Urinary bladder (tissue), 4 donors: ENCODE measurements around the gene PFDN4. TPM values are rescaled to one million over a fixed set of nuclear protein-coding genes. Genes with fewer than 3 reads are reported as not detected.

Experiments used
- DNase-seq: peaks from one replicate; pipeline ENCODE4 v3.0.0-alpha.2; 2015; ENCODE audit errors: extremely low spot score
- H3K27ac ChIP-seq: one replicate; pipeline ENCODE4 v1.5.1; 2013; ENCODE audit warnings: low read depth, mild to moderate bottlenecking, moderate library complexity
- H3K36me3 ChIP-seq: one replicate; pipeline ENCODE4 v1.6.1; 2013; ENCODE audit warnings: mild to moderate bottlenecking, moderate library complexity; ENCODE audit not compliant: insufficient read depth
- H3K4me1 ChIP-seq: one replicate; pipeline ENCODE4 v1.6.1; 2013; ENCODE audit warnings: mild to moderate bottlenecking, moderate library complexity; ENCODE audit not compliant: insufficient read depth
- H3K4me3 ChIP-seq: one replicate; pipeline ENCODE4 v1.5.1; 2013; ENCODE audit warnings: low read depth, low read length
- WGBS: extraction: QIAGEN DNeasy Blood & Tissue Kit; methylation state at CpG from one replicate; pipeline ENCODE4 v1.1.7; 2013; 5-methylcytosine and 5-hydroxymethylcytosine counted together
- polyA plus RNA-seq: library from polyadenylated mRNA; stranded (reverse); fragments of 200-250 nt; gene quantifications from one replicate; pipeline ENCODE4 v1.2.3, GENCODE V29; 2013
- total RNA-seq: library from RNA; depleted of rRNA; stranded (reverse); fragments of >200 nt; gene quantifications from one replicate; pipeline ENCODE4 v1.2.3, GENCODE V29; 2014
- donor health status: healthy with polysubstance abuse.
- donor health status: healthy.

The PFDN4 gene
- total and polyA plus RNA-seq, 2 donors, result 61.3 to 102 TPM

GRCh38 chr20:54167909-54168872 is 39.7 kb upstream of the PFDN4 start:
- WGBS, result 60% methylated on average over 11 of the region's 11 CpGs
- Histone ChIP-seq H3K36me3 (no peaks in the 10 kb centered on the region), H3K4me1 (no peaks in the 10 kb centered on the region), H3K4me3 (no peak overlapping the region), H3K27ac (no peak overlapping the region)
- DNase-seq, result no peak

- 59% methylated on average over 14 of the region's 14 CpGs for WGBS
- no peaks in the 10 kb centered on the region for H3K4me1 ChIP-seq
- no peak for DNase-seq
- H3K36me3 ChIP-seq, result no peaks in the 10 kb centered on the region
- H3K27ac ChIP-seq, result no peak overlapping the region
- H3K4me3 ChIP-seq, result no peak overlapping the region
Measured at GRCh38 chr20:54168961-54169862, 38.7 kb upstream of the PFDN4 start.

DNA sequence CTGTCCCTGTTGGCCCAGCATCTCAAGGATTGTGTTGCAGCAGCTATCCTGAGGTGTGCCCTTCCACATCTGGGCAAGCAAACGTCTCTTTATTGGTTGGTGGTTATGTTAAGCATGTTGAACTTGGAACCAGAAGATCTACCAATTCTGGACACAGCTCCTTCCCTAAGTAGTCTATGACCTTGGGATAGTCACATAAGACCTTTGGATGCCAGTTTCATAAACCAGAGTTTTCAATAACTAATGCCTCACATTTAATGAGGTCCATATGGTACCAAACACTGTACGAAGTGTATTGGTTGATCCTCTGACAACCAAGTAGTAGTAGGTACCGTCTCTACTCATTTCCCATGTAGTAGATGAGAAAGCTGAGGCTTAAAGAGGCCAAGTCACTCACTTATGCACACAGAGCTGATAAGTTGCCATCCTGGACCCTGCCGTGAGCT is 37.8 kb upstream of the PFDN4 start:
- no peak for DNase-seq
- Histone ChIP-seq H3K4me3 (no peak overlapping the region), H3K27ac (no peak overlapping the region), H3K4me1 (no peaks in the 10 kb centered on the region), H3K36me3 (no peaks in the 10 kb centered on the region)
- 48% methylated on average over 4 of the region's 4 CpGs for WGBS

DNA sequence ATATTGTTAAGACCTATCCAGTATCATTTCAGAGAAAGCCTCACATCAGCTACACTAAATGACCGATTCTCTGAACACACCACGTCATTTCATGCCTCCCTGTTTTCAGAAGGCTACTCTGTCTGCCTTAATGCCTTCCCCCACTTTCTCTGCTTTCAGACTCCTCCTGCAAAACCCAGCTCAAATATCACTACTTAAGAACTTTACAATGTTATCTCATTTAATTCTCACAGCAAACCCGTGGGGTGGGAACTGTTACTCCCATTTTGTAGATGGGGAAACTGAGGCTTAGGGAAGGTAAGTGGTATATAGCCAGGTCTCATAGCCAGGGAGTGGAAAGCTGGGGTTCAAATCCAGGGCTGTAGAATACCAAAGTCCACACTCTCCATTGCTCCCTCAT is 36.9 kb upstream of the PFDN4 start:
- no peak overlapping the region for H3K27ac ChIP-seq
- no peaks in the 10 kb centered on the region for H3K36me3 ChIP-seq
- DNase-seq, result no peak
- 47% methylated on average over 3 of the region's 3 CpGs for WGBS
- H3K4me3 ChIP-seq, result no peak overlapping the region
- H3K4me1 ChIP-seq, result no peaks in the 10 kb centered on the region

GRCh38 chr20:54172532-54172855 is 35.4 kb upstream of the PFDN4 start:
- 9% methylated on average over 12 of the region's 12 CpGs for WGBS
- Histone ChIP-seq H3K4me1 (no peaks in the 10 kb centered on the region), H3K27ac (no peak overlapping the region), H3K36me3 (no peaks in the 10 kb centered on the region), H3K4me3 (no peak overlapping the region)
- no peak for DNase-seq

DNA sequence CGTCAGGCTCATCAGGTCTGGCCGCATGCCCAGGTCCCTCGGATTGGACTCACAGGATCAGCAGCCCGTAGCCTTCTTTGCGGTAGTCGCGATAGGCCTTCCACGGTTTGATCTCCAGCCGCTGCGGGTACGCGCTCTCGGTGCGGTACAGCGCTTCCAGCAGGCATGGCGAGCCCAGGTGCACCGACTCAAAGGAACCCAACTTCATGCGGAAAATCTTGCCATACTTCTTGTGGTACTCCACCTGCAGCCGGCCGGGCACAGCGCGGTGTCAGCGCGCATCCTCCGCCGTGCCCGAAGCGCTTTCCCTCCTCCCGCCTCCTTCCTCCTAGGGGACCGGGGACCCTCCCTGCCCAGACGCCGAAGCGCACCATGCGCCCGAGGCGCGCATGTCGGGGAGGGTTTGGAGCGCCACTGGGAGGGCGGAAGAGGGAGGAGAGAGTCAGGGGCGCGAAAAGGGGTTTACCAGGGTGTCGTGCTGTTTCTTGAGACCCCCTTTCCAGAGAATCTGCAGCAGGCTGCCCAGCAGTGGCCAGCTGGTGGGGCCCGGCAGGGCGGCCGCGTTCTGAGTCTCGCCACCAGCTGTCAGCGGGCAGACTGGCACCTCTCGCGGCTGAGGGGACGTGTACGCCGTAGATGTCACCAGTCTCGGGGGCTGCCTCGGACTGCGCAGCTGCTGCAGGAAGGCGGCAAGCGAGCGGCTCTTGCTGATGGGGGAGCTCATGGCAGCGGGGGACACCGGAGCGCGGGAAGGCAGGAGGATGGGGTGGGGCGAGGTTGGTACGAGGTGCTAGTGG is 34.8 kb upstream of the PFDN4 start:
- peak overlapping the region; percentile 25 for H3K4me3 ChIP-seq
- no peak for DNase-seq
- H3K4me1 ChIP-seq, result no peaks in the 10 kb centered on the region
- no peaks in the 10 kb centered on the region for H3K36me3 ChIP-seq
- no peak overlapping the region for H3K27ac ChIP-seq
- 1% methylated on average over 66 of the region's 66 CpGs for WGBS

DNA sequence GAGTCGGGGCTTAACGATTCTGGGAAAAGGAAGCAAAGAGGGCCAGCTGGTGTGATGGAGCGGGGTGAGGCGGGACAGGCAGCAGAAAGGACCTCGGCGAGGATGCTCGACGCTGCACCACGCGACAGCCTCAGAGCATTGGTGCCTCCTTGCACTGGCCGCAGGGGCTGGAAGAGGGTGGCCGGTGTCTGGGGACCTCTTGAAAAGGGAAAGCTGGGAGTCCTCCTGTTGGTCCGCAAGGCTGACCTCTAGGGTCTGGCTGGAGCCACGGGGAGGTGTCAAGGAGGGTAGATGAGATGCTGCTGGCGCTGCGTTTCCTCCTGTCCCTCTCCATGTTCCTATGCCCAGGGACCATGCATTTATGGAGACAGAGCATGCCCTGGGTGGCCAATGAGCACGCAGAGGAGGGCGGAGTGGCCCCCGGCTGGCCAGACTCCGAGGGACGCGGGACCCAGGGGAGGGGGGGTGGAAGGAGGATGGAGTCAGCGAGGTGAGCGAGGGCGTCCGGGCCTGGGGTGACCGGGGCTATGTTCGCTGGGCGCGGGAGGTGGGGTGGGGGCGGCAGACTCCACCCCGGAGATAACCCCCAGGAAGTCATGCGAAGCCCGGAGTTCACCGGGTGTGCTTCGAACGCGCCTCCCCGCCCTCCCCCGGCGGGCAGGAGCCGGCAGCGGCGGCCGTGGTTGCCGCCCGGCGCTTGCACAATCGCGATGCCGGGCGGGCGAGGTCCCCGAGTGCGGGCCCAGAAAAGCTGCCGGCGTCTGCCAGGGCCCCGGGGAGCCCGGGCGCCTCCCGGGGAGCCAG is 34.0 kb upstream of the PFDN4 start, which contains the start of gene CYP24A1:
Gene CYP24A1, minus strand, starts transcription at position 334 of the 804 bp plus-strand sequence. CDS start 407 bp downstream, outside the sequence.
- Histone ChIP-seq H3K27ac (no peak within 1 kb of the TSS), H3K36me3 (no peaks in the 10 kb centered on the region), H3K4me1 (no peaks in the 10 kb centered on the region), H3K4me3 (peak within 1 kb of the TSS; percentile 25)
- no peak for DNase-seq
- WGBS, result 1% methylated on average over 61 of the region's 61 CpGs

GRCh38 chr20:54174457-54175175 is 33.3 kb upstream of the PFDN4 start:
- Histone ChIP-seq H3K36me3 (no peaks in the 10 kb centered on the region), H3K4me1 (no peaks in the 10 kb centered on the region), H3K27ac (no peak overlapping the region), H3K4me3 (peak overlapping the region; percentile 25)
- DNase-seq, result no peak
- WGBS, result 16% methylated on average over 18 of the region's 18 CpGs

- DNase-seq, result no peak
- WGBS, result 67% methylated on average over 2 of the region's 2 CpGs
- Histone ChIP-seq H3K27ac (no peak overlapping the region), H3K36me3 (no peaks in the 10 kb centered on the region), H3K4me1 (no peaks in the 10 kb centered on the region), H3K4me3 (no peak overlapping the region)
Measured at GRCh38 chr20:54176610-54177009, 31.3 kb upstream of the PFDN4 start.

DNA sequence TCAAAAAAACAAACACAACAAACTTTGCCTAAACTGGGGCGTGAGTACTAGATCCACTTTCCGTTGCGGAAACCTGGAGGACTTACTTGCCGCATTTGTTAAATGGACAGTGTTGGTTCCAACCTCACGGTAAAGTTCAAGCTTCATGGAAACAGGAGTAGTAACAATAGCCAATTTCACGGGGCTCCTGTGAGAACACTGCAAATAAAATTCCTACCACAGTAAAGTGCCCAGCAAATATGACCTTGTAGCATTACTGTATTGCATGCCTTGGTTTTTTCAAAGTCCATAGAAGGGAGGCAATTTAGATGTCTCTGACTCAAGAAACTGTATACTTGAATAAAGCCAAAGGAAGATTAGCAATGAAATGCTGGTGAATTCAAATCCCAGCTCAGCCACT is 30.5 kb upstream of the PFDN4 start:
- H3K36me3 ChIP-seq, result no peaks in the 10 kb centered on the region

DNA sequence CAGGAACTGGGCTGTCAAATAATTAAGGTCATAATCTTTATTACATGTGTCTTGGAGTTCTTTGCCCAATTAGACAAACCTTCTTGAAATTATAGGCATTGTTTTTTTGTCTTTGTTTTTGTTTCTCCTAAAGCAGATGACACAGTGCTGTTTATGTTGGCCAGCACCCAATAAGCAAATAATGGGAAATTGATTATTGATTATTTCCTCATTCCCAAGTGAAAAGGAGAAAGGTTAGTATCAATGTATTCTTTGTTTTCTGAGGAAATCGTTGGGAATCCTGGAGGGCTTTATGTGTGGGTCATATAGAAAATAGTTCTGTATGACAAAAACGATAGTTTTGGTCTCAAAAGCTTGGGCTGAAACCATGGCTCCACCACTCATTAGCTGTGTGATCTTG is 29.6 kb upstream of the PFDN4 start:
- no peak for DNase-seq
- no peaks in the 10 kb centered on the region for H3K4me1 ChIP-seq
- WGBS, result 77% methylated on average over 2 of the region's 2 CpGs
- H3K27ac ChIP-seq, result no peak overlapping the region
- no peak overlapping the region for H3K4me3 ChIP-seq
- no peaks in the 10 kb centered on the region for H3K36me3 ChIP-seq

More for the DNA sequence above, 30.5 kb upstream of the PFDN4 start:
- no peaks in the 10 kb centered on the region for H3K4me1 ChIP-seq
- H3K4me3 ChIP-seq, result no peak overlapping the region
- no peak for DNase-seq
- no peak overlapping the region for H3K27ac ChIP-seq
- 89% methylated on average over 6 of the region's 6 CpGs for WGBS

- Histone ChIP-seq H3K36me3 (no peaks in the 10 kb centered on the region), H3K4me1 (no peaks in the 10 kb centered on the region), H3K4me3 (no peak overlapping the region), H3K27ac (no peak overlapping the region)
- no peak for DNase-seq
- WGBS, result 62% methylated on average over 2 of the region's 2 CpGs
Measured at GRCh38 chr20:54179946-54180345, 27.9 kb upstream of the PFDN4 start.
